ENCODE measurements around the gene ZNF799. TPM values are rescaled to one million over a fixed set of nuclear protein-coding genes. Genes with fewer than 3 reads are reported as not detected.

ZNF799 gene
- total RNA-seq, result 1 to 10 TPM; 5.4 to 9.8 TPM
- polyA plus RNA-seq, result 1 to 10 TPM; 3.6 to 6.2 TPM
- long read RNA-seq, donor 1, full-length matches to known transcripts, result 3 of 3 reads
- long read RNA-seq, donor 1, partial matches to known transcripts, result 0 of 3 reads
- long read RNA-seq, donor 1, other reads (novel, unspliced or antisense), result 0 of 3 reads
- long read RNA-seq, donor 2, partial matches to known transcripts, result 0 of 1 reads
- long read RNA-seq, donor 2, other reads (novel, unspliced or antisense), result 0 of 1 reads
- long read RNA-seq, donor 3, result 0 reads
- long read RNA-seq, donor 4, partial matches to known transcripts, result 0 of 1 reads
- long read RNA-seq, donor 4, other reads (novel, unspliced or antisense), result 0 of 1 reads
- long read RNA-seq, donor 5, full-length matches to known transcripts, result 5 of 5 reads
- long read RNA-seq, donor 5, partial matches to known transcripts, result 0 of 5 reads
- long read RNA-seq, donor 5, other reads (novel, unspliced or antisense), result 0 of 5 reads

- peak; percentile 96 for ATAC-seq (ENCODE audit: insufficient read depth, low FRiP score)
- H3K9ac ChIP-seq (ENCODE audit: insufficient read depth in 1 of 2, low read length in 2 of 2), result peak within 1 kb of the TSS; percentile 28 to 42
- no peaks in the 10 kb centered on the region for H3K27me3 ChIP-seq (ENCODE audit: control insufficient read depth in 3 of 3, insufficient read depth in 3 of 3, low read length in 2 of 3)
- 0% methylated on average over 56 to 71 of the region's 71 CpGs for WGBS, 2 donors
- TF ChIP-seq CTCF (IDR thresholded peaks at IDR 0.05; ENCODE audit: control extremely low read depth, extremely low read depth), result no peak
- peak within 1 kb of the TSS; percentile 92 to 96 for H3K27ac ChIP-seq (ENCODE audit: low read depth in 1 of 2, low read length in 1 of 2)
- H3K4me3 ChIP-seq, result peak within 1 kb of the TSS; percentile 81
- peaks cover 0 to 4% (median 0%) of the 10 kb centered on the region in 5 donors for H3K4me1 ChIP-seq (ENCODE audit: control insufficient read depth in 5 of 5, insufficient read depth in 5 of 5, low read length in 5 of 5)
- H3K9me3 ChIP-seq (ENCODE audit: control insufficient read depth in 4 of 4, insufficient read depth in 3 of 4, low read length in 3 of 4), result no peaks in the 10 kb centered on the region
- no peaks in the 10 kb centered on the region for H3K36me3 ChIP-seq (ENCODE audit: control insufficient read depth in 4 of 4, insufficient read depth in 4 of 4, low read length in 4 of 4)
- peak; percentile 93 to 97 (median 96) for DNase-seq
Observed at GRCh38 chr19:12400633-12401502, at the start of gene ZNF799. TSS of gene ZNF799 (minus strand) at chr19:12401271. CDS start at chr19:12401070, 201 bp downstream.

- Histone ChIP-seq H3K9ac (ENCODE audit: insufficient read depth in 1 of 2, low read length in 2 of 2) (no peak overlapping the region), H3K9me3 (ENCODE audit: control insufficient read depth in 4 of 4, insufficient read depth in 3 of 4, low read length in 3 of 4) (peaks cover 8 to 28% (median 13%) of the 10 kb centered on the region in 4 donors), H3K4me1 (ENCODE audit: control insufficient read depth in 5 of 5, insufficient read depth in 5 of 5, low read length in 5 of 5) (no peaks in the 10 kb centered on the region), H3K27me3 (ENCODE audit: control insufficient read depth in 3 of 3, insufficient read depth in 3 of 3, low read length in 2 of 3) (no peaks in the 10 kb centered on the region), H3K36me3 (ENCODE audit: control insufficient read depth in 4 of 4, insufficient read depth in 4 of 4, low read length in 4 of 4) (peaks cover 0 to 11% (median 0%) of the 10 kb centered on the region in 4 donors), H3K27ac (ENCODE audit: low read depth in 1 of 2, low read length in 1 of 2) (no peak overlapping the region), H3K4me3 (no peak overlapping the region)
- 76 to 97% methylated on average over 10 of the region's 10 CpGs for WGBS, 2 donors
- ATAC-seq (ENCODE audit: insufficient read depth, low FRiP score) (no peak), DNase-seq (no peak)
- TF ChIP-seq CTCF (IDR thresholded peaks at IDR 0.05; ENCODE audit: control extremely low read depth, extremely low read depth), result no peak
Observed at GRCh38 chr19:12450844-12451243, 49.8 kb upstream of the ZNF799 start.

GRCh38 chr19:12448808-12449207 is 47.7 kb upstream of the ZNF799 start:
- no peaks in the 10 kb centered on the region for H3K27me3 ChIP-seq (ENCODE audit: control insufficient read depth in 3 of 3, insufficient read depth in 3 of 3, low read length in 2 of 3)
- H3K27ac ChIP-seq (ENCODE audit: low read depth in 1 of 2, low read length in 1 of 2), result no peak overlapping the region
- DNase-seq (no peak), ATAC-seq (ENCODE audit: insufficient read depth, low FRiP score) (no peak)
- peaks cover 3 to 31% (median 13%) of the 10 kb centered on the region in 4 donors for H3K9me3 ChIP-seq (ENCODE audit: control insufficient read depth in 4 of 4, insufficient read depth in 3 of 4, low read length in 3 of 4)
- no peak for TF ChIP-seq CTCF (IDR thresholded peaks at IDR 0.05; ENCODE audit: control extremely low read depth, extremely low read depth)
- no peaks in the 10 kb centered on the region for H3K4me1 ChIP-seq (ENCODE audit: control insufficient read depth in 5 of 5, insufficient read depth in 5 of 5, low read length in 5 of 5)
- no peak overlapping the region for H3K9ac ChIP-seq (ENCODE audit: insufficient read depth in 1 of 2, low read length in 2 of 2)
- peaks cover 0 to 8% (median 0%) of the 10 kb centered on the region in 4 donors for H3K36me3 ChIP-seq (ENCODE audit: control insufficient read depth in 4 of 4, insufficient read depth in 4 of 4, low read length in 4 of 4)
- H3K4me3 ChIP-seq, result no peak overlapping the region
- WGBS, 2 donors, result 44 to 97% methylated on average over 2 of the region's 2 CpGs
